Breast epithelium (tissue), 4 donors: Measurements from ENCODE around the gene GIPC2. TPM values are rescaled to one million over a fixed set of nuclear protein-coding genes. Genes with fewer than 3 reads are reported as not detected.

Experiments
- DNase-seq, 2 donors: peaks; one replicate each; pipeline ENCODE4 v3.0.0-alpha.2; 2019; ENCODE audit warnings: low spot score in 2 of 2
- H3K27ac ChIP-seq, 2 donors: fragments of 200-600 bp; sonication (generic) in 1 of 2; one replicate each; pipeline ENCODE4 v1.5.1; 2016 to 2019; ENCODE audit warnings: mild to moderate bottlenecking in 1 of 2
- H3K27me3 ChIP-seq, 2 donors: fragments of 200-600 bp; sonication (generic) in 1 of 2; one replicate each; pipeline versions ENCODE4 v1.5.1 to v1.6.0; 2017 to 2019; ENCODE audit warnings: control low read depth in 1 of 2, mild to moderate bottlenecking in 1 of 2
- H3K36me3 ChIP-seq: fragments of 200-600 bp; one replicate; pipeline ENCODE4 v1.5.1; 2019
- H3K4me1 ChIP-seq, 2 donors: fragments of 200-600 bp; sonication (generic); one replicate each; pipeline ENCODE4 v1.5.1; 2016 to 2019; ENCODE audit warnings: control low read depth in 1 of 2
- H3K4me3 ChIP-seq, 3 donors: fragments of 200-600 bp; sonication (generic); 1 replicate in 2 of 3; 2 replicates in 1 of 3; pipeline ENCODE4 v1.5.1; 2016 to 2019; ENCODE audit warnings: mild to moderate bottlenecking in 3 of 3, moderate library complexity in 2 of 3
- H3K9me3 ChIP-seq, 2 donors: fragments of 200-600 bp; sonication (generic) in 1 of 2; one replicate each; pipeline ENCODE4 v1.5.1; 2016 to 2019; ENCODE audit warnings: control low read depth in 1 of 2
- CTCF ChIP-seq, 3 donors: fragments of 450-650 bp; IDR thresholded peaks; one replicate each; pipeline ENCODE4 v1.5.1; 2016 to 2017; ENCODE audit warnings: antibody characterized with exemption in 3 of 3, mild to moderate bottlenecking in 3 of 3, moderate library complexity in 3 of 3
- POLR2A ChIP-seq: fragments of 450-650 bp; IDR thresholded peaks from one replicate; pipeline ENCODE4 v1.6.1; 2016; ENCODE audit warnings: antibody characterized with exemption, mild to moderate bottlenecking, moderate library complexity
- POLR2AphosphoS5 ChIP-seq, 3 donors: sonication (generic); formaldehyde crosslinking; IDR thresholded peaks; one replicate each; pipeline ENCODE4 v1.6.1; 2017; ENCODE audit warnings: antibody characterized with exemption in 3 of 3
- intact Hi-C: fragments of 100-400 bp; cut with DNase I; formaldehyde crosslinking; loops from one replicate; pipeline ENCODE4 v1.15.1; 2023; ENCODE audit warnings: low total_unique reads
- total RNA-seq, 3 donors: library from RNA; depleted of rRNA; stranded (reverse); fragments of >200 nt; gene quantifications; one replicate each; pipeline ENCODE4 v1.1.0, GENCODE V29; 2016

GIPC2 gene
- total RNA-seq, 3 donors from 2014 or later = 2.6 to 3.6 (median 2.6) TPM

- DNase-seq = no peak
- intact Hi-C loops = loop anchor here (10.0 kb wide), 1 partner anchor 459 kb away; no protein-coding TSS in a partner anchor
- Histone ChIP-seq H3K27ac (no peak overlapping the region), H3K27me3 (no peaks in the 10 kb centered on the region), H3K9me3 (no peaks in the 10 kb centered on the region), H3K36me3 (no peaks in the 10 kb centered on the region), H3K4me1 (no peaks in the 10 kb centered on the region), H3K4me3 (no peak overlapping the region)
- no peak for TF ChIP-seq POLR2A
- no peak for TF ChIP-seq POLR2AphosphoS5 (IDR thresholded peaks at IDR 0.05)
- no peak for TF ChIP-seq CTCF (IDR thresholded peaks at IDR 0.05)
These were observed 100.5 kb downstream of the GIPC2 start for GRCh38 chr1:78146205-78146771.

- Histone ChIP-seq H3K27me3 (no peaks in the 10 kb centered on the region), H3K9me3 (no peaks in the 10 kb centered on the region), H3K4me3 (no peak overlapping the region), H3K36me3 (no peaks in the 10 kb centered on the region), H3K27ac (no peak overlapping the region), H3K4me1 (no peaks in the 10 kb centered on the region)
- intact Hi-C loops = loop anchor here (10.0 kb wide), 1 partner anchor 458 kb away; no protein-coding TSS in a partner anchor
- no peak for DNase-seq
- TF ChIP-seq POLR2AphosphoS5 (IDR thresholded peaks at IDR 0.05) (no peak), POLR2A (no peak), CTCF (IDR thresholded peaks at IDR 0.05) (no peak)
These were observed 101.3 kb downstream of the GIPC2 start for GRCh38 chr1:78147031-78147430.

DNA sequence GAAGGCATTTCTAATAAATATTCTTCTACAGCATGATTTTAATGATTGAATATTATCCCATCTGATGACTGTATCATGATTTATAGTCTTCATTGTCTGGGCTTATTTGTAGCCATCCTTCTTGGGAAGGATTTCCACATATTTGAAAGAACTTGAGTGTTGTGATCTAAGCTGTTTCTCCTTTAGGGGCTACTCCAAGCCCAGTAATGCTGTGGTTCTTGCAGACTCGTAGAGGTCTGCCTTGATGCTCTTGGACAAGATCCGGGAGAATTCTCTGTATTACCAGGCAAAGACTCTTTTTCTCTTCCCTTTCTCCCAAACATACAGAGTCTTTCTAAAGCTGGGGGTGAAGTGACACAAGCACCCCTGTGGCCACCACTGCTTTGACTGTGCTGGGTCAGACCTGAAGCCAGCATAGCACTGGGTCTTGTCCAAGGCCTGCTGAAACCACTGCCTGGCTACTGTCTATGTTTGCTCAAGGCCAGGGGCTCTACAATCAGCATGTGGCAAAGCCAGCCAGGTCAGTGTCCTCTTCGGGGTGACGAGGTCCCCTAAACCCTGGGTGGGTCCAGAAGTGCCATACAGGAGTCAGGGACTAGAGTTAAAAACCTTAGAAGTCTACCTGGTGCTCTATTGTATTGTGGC is 107.4 kb downstream of the GIPC2 start:
- intact Hi-C loops = no loop called here

DNA sequence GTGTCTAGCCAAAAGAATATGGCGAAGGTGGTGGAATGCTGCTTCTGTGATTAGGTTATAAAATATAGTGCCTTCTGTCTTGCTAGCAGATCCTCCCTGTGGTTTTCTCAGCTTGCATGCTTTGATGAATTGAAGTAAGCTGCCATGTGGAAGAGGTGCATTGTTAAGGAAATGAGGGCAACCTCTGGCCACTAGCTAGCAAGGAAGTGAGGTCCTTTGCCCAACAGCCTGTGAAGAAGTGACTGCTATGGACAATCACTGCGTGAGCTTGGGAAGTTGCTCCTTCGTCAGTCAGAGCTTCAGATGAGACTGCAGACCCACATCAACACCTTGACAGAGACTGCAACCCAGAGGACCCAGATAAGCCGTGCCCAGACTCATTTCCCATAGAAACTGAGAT is 109.4 kb downstream of the GIPC2 start:
- H3K4me3 ChIP-seq = no peak overlapping the region
- H3K27me3 ChIP-seq = no peaks in the 10 kb centered on the region
- no peaks in the 10 kb centered on the region for H3K4me1 ChIP-seq
- no peaks in the 10 kb centered on the region for H3K9me3 ChIP-seq
- intact Hi-C loops = no loop called here
- no peak for TF ChIP-seq POLR2AphosphoS5 (IDR thresholded peaks at IDR 0.05)
- TF ChIP-seq POLR2A = no peak
- no peak for TF ChIP-seq CTCF (IDR thresholded peaks at IDR 0.05)
- no peak for DNase-seq
- H3K36me3 ChIP-seq = no peaks in the 10 kb centered on the region
- H3K27ac ChIP-seq = no peak overlapping the region

More for the DNA sequence above, 107.4 kb downstream of the GIPC2 start:
- DNase-seq = no peak
- TF ChIP-seq POLR2AphosphoS5 (IDR thresholded peaks at IDR 0.05) (no peak), POLR2A (no peak)
- no peak overlapping the region for H3K4me3 ChIP-seq
- no peaks in the 10 kb centered on the region for H3K36me3 ChIP-seq
- H3K27ac ChIP-seq = no peak overlapping the region
- no peaks in the 10 kb centered on the region for H3K4me1 ChIP-seq
- H3K9me3 ChIP-seq = no peaks in the 10 kb centered on the region
- no peaks in the 10 kb centered on the region for H3K27me3 ChIP-seq

DNA sequence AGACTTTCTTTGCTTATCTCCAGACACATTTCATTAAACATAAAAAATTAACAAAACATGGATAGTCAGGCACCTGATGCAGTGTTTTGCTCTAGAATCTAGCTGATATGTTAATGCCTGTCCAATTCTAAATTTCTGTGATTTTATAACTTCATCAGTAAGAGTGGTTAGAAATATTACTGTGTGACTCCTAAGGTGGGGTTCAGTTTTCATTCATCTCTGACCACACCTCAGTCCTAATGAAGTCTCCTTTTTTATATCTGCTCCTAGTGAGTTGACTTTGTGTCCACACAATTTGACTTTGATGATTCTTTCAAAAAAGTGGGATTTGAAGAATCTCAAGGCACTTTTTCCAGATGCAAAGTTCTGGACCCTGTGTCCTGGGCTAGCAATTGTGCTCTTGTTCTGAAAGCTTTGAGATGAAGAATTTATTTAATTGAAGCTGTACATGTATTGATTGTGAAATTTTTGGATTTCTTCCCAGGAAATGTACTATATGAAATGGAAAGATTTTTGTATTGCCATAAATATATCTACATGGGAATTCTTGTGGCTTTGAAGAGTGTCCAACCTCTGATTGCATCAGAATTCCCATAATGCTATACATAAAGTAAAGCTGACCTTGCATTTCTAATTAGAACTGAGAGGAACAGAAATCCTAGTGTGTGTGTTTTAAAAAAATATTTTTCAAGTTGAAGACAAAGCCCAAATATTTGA is 111.2 kb downstream of the GIPC2 start:
- H3K36me3 ChIP-seq = no peaks in the 10 kb centered on the region
- no peak overlapping the region for H3K27ac ChIP-seq
- no peak overlapping the region for H3K4me3 ChIP-seq
- no peak for DNase-seq
- H3K27me3 ChIP-seq = no peaks in the 10 kb centered on the region
- H3K4me1 ChIP-seq = no peaks in the 10 kb centered on the region
- TF ChIP-seq POLR2AphosphoS5 (IDR thresholded peaks at IDR 0.05) = no peak
- no peak for TF ChIP-seq CTCF (IDR thresholded peaks at IDR 0.05)
- TF ChIP-seq POLR2A = no peak
- no peaks in the 10 kb centered on the region for H3K9me3 ChIP-seq
- intact Hi-C loops = no loop called here
